Smooth muscle cell (in vitro differentiated cells): ENCODE results near the gene COL23A1. TPM values are rescaled to one million over a fixed set of nuclear protein-coding genes. Genes with fewer than 3 reads are reported as not detected.
A peak's percentile ranks its signal among the peaks of the same experiment; 100 is the strongest.

Experiments
- DNase-seq: peaks from one replicate; lab custom pipeline; 2025; ENCODE audit not compliant: unreplicated experiment; lab: John Stamatoyannopoulos, UW
- H2AFZ ChIP-seq: fragments of 200-600 bp; sonication (generic); 2 replicates; pipeline ENCODE4 v1.6.0; 2016; ENCODE audit warnings: antibody characterized with exemption, low read depth, mild to moderate bottlenecking
- H3F3A ChIP-seq: fragments of 200-600 bp; sonication (generic); 2 replicates; pipeline ENCODE4 v1.6.0; 2017; ENCODE audit warnings: antibody characterized with exemption, low read depth
- H3K27ac ChIP-seq: fragments of 200-600 bp; sonication (generic); 2 replicates; pipeline ENCODE4 v1.5.1; 2016; ENCODE audit warnings: low read depth, mild to moderate bottlenecking
- H3K27me3 ChIP-seq: fragments of 200-600 bp; sonication (generic); 2 replicates; pipeline ENCODE4 v1.6.1; 2016; ENCODE audit warnings: low read depth, mild to moderate bottlenecking
- H3K36me3 ChIP-seq: fragments of 200-600 bp; sonication (generic); 2 replicates; pipeline ENCODE4 v1.5.1; 2016; ENCODE audit warnings: low read depth
- H3K4me1 ChIP-seq: fragments of 200-600 bp; sonication (generic); 2 replicates; pipeline ENCODE4 v1.5.1; 2016; ENCODE audit warnings: low read depth
- H3K4me2 ChIP-seq: fragments of 200-600 bp; sonication (generic); 2 replicates; pipeline ENCODE4 v1.6.0; 2016; ENCODE audit warnings: mild to moderate bottlenecking
- H3K4me3 ChIP-seq: fragments of 200-600 bp; sonication (generic); 2 replicates; pipeline ENCODE4 v1.5.1; 2016; ENCODE audit warnings: mild to moderate bottlenecking
- H3K79me2 ChIP-seq: fragments of 200-600 bp; sonication (generic); 2 replicates; pipeline ENCODE4 v1.6.0; 2016; ENCODE audit warnings: low read depth, mild to moderate bottlenecking
- H3K9ac ChIP-seq: fragments of 200-600 bp; sonication (generic); 2 replicates; pipeline ENCODE4 v1.6.0; 2016; ENCODE audit warnings: low read depth
- H3K9me3 ChIP-seq: fragments of 200-600 bp; sonication (generic); replicated peaks from 2 replicates; pipeline ENCODE4 v1.5.1; 2016; ENCODE audit warnings: low read depth
- H4K20me1 ChIP-seq: fragments of 200-600 bp; sonication (generic); 2 replicates; pipeline ENCODE4 v1.6.0; 2016; ENCODE audit warnings: low read depth
- CTCF ChIP-seq: fragments of 200-600 bp; sonication (generic); IDR thresholded peaks from 2 replicates; pipeline ENCODE4 v1.5.1; 2017; ENCODE audit warnings: borderline replicate concordance, mild to moderate bottlenecking, antibody characterized with exemption; ENCODE audit not compliant: insufficient read depth, poor library complexity, severe bottlenecking
- WGBS: methylation state at CpG from one replicate; pipeline ENCODE4 v1.1.7; 2016; ENCODE audit warnings: low lambda C conversion rate; 5-methylcytosine and 5-hydroxymethylcytosine counted together
- polyA plus RNA-seq: library from polyadenylated mRNA; unstranded; fragments of >200 nt; fragmentation: Nextera tagmentation; extraction: Ambion mirVana; gene quantifications from 2 replicates; pipeline ENCODE4 v1.2.1, GENCODE V29; 2016
- total RNA-seq: library from RNA; depleted of rRNA; stranded (reverse); fragments of >200 nt; gene quantifications from 2 replicates; pipeline ENCODE4 v1.2.3, GENCODE V29; 2014

The COL23A1 gene
- total and polyA plus RNA-seq, 2 experiments from 2014 or later: 5.3 to 27.4 TPM

GRCh38 chr5:178280631-178281030 is 309.6 kb downstream of the COL23A1 start:
- no peak overlapping the region for H3K4me3 ChIP-seq
- H3K36me3 ChIP-seq: no peaks in the 10 kb centered on the region
- 95% methylated on average over 9 of the region's 9 CpGs for WGBS
- TF ChIP-seq CTCF: no peak
- H3K79me2 ChIP-seq: no peaks in the 10 kb centered on the region
- no peaks in the 10 kb centered on the region for H3K4me1 ChIP-seq
- H3K9ac ChIP-seq: no peak overlapping the region
- H3K4me2 ChIP-seq: no peak overlapping the region
- no peak overlapping the region for H3K27ac ChIP-seq
- H2AFZ ChIP-seq: no peak overlapping the region
- H3F3A ChIP-seq: peaks cover 5% of the 10 kb centered on the region
- peaks cover 5% of the 10 kb centered on the region for H3K27me3 ChIP-seq
- no peak for DNase-seq
- no peaks in the 10 kb centered on the region for H4K20me1 ChIP-seq
- peaks cover 3% of the 10 kb centered on the region for H3K9me3 ChIP-seq

- Histone ChIP-seq H3K79me2 (no peaks in the 10 kb centered on the region), H3K9me3 (peaks cover 3% of the 10 kb centered on the region), H3K4me3 (no peak overlapping the region), H3K36me3 (no peaks in the 10 kb centered on the region), H3K27ac (no peak overlapping the region), H2AFZ (no peak overlapping the region), H3K27me3 (peaks cover 5% of the 10 kb centered on the region), H3K4me2 (no peak overlapping the region), H3F3A (peaks cover 4% of the 10 kb centered on the region), H3K9ac (no peak overlapping the region), H3K4me1 (no peaks in the 10 kb centered on the region), H4K20me1 (no peaks in the 10 kb centered on the region)
- DNase-seq: peak; percentile 63
- 26% methylated on average over 33 of the region's 33 CpGs for WGBS
- TF ChIP-seq CTCF: peak; percentile 97
Observed at GRCh38 chr5:178279723-178280438, 310.3 kb downstream of the COL23A1 start.

- Histone ChIP-seq H3K27me3 (peaks cover 5% of the 10 kb centered on the region), H3K9ac (no peak overlapping the region), H3K4me1 (no peaks in the 10 kb centered on the region), H4K20me1 (no peaks in the 10 kb centered on the region), H3K4me2 (no peak overlapping the region), H3K79me2 (no peaks in the 10 kb centered on the region), H3F3A (no peaks in the 10 kb centered on the region), H3K9me3 (peaks cover 3% of the 10 kb centered on the region), H2AFZ (no peak overlapping the region), H3K4me3 (no peak overlapping the region), H3K36me3 (no peaks in the 10 kb centered on the region), H3K27ac (no peak overlapping the region)
- no peak for TF ChIP-seq CTCF
- 88% methylated on average over 14 of the region's 14 CpGs for WGBS
- DNase-seq: no peak
Observed at GRCh38 chr5:178279026-178279722, 311.0 kb downstream of the COL23A1 start.
